Stimulated activated naive CD8-positive, alpha-beta T cell treated with anti-CD3 and anti-CD28 coated beads, Interleukin-15, Interleukin-2, amounts not matched to agents 100 ng/mL and 50 ng/mL, for 24 hours (primary cell): ENCODE data around the gene CIDEA.

Experiments used
- H3K27ac Mint-ChIP-seq: one replicate; pipeline ENCODE4 v1.8.0; 2021; ENCODE audit warnings: mild to moderate bottlenecking, mixed read lengths
- H3K27me3 Mint-ChIP-seq: one replicate; pipeline ENCODE4 v1.8.0; 2021; ENCODE audit warnings: mixed read lengths
- H3K36me3 Mint-ChIP-seq: one replicate; pipeline ENCODE4 v1.8.0; 2021; ENCODE audit warnings: low read depth, mixed read lengths
- H3K4me1 Mint-ChIP-seq: one replicate; pipeline ENCODE4 v1.8.0; 2021; ENCODE audit warnings: low read depth, mixed read lengths
- H3K4me3 Mint-ChIP-seq: one replicate; pipeline ENCODE4 v1.8.0; 2021; ENCODE audit warnings: mild to moderate bottlenecking, mixed read lengths
- H3K9me3 Mint-ChIP-seq: one replicate; pipeline ENCODE4 v1.8.0; 2021; ENCODE audit warnings: mixed read lengths

The CIDEA gene

GRCh38 chr18:12296087-12296403 lies 41.9 kb downstream of the CIDEA start:
- H3K4me3 Mint-ChIP-seq = no peak overlapping the region
- peaks cover 21% of the 10 kb centered on the region for H3K27me3 Mint-ChIP-seq
- no peaks in the 10 kb centered on the region for H3K4me1 Mint-ChIP-seq
- H3K27ac Mint-ChIP-seq = no peak overlapping the region
- H3K9me3 Mint-ChIP-seq = no peaks in the 10 kb centered on the region
- H3K36me3 Mint-ChIP-seq = no peaks in the 10 kb centered on the region

DNA sequence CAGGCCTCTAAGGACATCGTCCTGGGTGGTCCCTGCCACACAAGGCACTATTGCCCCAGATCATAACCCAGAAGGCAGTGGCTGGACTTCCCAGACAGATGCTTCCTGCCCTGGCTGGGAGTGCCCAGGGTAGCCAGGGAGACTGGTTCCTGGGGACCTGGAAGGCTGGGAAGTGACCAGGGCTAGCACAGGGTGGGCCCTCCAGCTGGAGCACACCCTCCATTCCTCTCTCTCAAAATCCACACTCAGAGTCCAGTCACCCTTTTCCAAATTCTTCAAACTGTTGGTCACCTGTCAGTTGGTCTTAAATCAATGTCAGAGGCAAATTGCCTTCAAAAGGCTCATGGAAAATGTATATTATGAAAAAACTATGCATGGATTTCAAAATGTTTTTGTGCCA lies 42.3 kb downstream of the CIDEA start:
- Mint-ChIP-seq H3K36me3 (no peaks in the 10 kb centered on the region), H3K4me1 (no peaks in the 10 kb centered on the region), H3K4me3 (no peak overlapping the region), H3K27ac (no peak overlapping the region), H3K27me3 (peaks cover 19% of the 10 kb centered on the region), H3K9me3 (no peaks in the 10 kb centered on the region)

GRCh38 chr18:12299862-12300261 lies 45.7 kb downstream of the CIDEA start:
- no peaks in the 10 kb centered on the region for H3K36me3 Mint-ChIP-seq
- H3K27ac Mint-ChIP-seq = no peak overlapping the region
- no peaks in the 10 kb centered on the region for H3K4me1 Mint-ChIP-seq
- H3K27me3 Mint-ChIP-seq = peaks cover 19% of the 10 kb centered on the region
- H3K4me3 Mint-ChIP-seq = no peak overlapping the region
- no peaks in the 10 kb centered on the region for H3K9me3 Mint-ChIP-seq

DNA sequence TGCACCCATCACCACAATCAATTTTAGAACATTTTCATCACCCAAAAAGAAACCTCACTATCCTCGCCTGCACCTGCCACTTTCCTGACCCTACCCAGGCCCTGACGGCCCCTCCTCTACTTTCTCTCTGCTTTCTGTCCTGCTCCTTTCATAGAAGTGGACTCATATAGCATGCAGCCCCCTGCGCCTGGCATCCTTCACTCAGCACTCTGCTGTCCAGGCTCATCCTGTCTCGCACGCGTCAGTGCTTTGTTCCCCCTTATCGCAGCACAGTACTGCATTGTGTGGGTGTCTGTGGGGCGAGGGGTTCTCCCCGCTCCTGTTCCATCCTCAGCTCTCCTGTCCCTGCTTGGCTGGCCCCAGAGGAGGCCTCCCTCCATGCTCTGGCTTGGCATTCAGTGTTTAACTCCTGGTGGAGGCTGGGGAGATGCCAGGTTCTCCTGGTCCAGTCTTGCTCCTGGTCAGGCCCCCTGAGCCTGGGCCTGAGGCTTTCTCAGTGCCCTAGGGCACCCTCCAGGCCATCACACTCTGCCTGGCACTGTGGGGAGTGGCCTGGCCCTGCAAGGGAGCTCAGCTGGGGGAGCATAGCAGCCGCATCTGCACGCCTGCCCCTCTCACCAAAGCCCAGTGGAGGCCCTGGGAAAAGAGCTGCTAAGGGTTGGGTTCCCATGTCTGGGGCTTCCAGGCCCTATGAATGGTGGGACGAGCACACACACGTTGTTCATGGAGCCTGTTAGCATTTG lies 47.3 kb downstream of the CIDEA start:
- Mint-ChIP-seq H3K4me1 (no peaks in the 10 kb centered on the region), H3K27ac (no peak overlapping the region), H3K4me3 (no peak overlapping the region), H3K27me3 (peaks cover 30% of the 10 kb centered on the region), H3K36me3 (no peaks in the 10 kb centered on the region), H3K9me3 (no peaks in the 10 kb centered on the region)

- Mint-ChIP-seq H3K27me3 (peaks cover 41% of the 10 kb centered on the region), H3K4me3 (no peak overlapping the region), H3K9me3 (no peaks in the 10 kb centered on the region), H3K27ac (no peak overlapping the region), H3K36me3 (no peaks in the 10 kb centered on the region), H3K4me1 (peaks cover 11% of the 10 kb centered on the region)
These were observed 48.4 kb downstream of the CIDEA start for GRCh38 chr18:12302391-12303147.

DNA sequence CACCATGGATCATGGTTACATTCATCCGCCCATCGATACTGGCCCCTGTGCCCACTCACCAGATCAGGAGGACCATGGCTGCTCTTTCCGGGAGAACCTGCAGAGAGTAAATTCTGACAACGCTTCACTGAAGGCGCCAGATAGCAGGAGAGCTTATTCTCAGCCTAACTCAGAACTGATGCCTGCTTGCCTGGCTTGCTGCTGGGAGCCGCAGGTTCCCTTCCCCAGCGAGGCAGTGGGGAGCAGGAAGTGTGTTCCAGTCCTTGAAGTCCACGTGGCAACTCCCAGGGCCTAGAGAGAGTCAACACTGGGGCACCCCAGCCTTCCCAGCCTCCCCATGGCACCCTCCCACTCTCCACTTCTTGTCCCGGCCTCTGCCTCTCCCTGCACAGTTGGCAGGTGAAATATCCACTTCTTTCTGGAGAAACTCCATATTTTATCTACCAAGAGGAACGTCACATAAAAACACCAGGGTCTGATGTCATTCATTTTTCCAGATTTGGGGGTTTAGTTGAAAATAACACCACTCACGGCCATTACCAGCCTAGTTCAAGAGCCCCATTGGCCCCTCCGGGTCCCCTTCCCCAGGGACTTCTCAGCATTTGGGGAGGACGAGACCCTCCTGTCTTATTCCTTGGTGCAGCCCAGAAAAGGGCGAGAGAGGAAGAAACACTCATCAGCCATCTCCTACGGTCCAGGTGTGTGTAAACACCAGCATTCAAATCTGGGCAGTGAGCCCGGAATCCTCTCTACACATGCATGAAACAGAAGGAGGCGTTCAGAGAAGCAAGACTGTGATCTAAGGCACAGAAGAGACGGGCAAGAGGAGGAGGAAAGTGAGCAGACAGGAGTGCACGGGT lies 50.4 kb downstream of the CIDEA start:
- H3K4me1 Mint-ChIP-seq = peaks cover 15% of the 10 kb centered on the region
- H3K27me3 Mint-ChIP-seq = peaks cover 44% of the 10 kb centered on the region
- H3K27ac Mint-ChIP-seq = no peak overlapping the region
- no peak overlapping the region for H3K4me3 Mint-ChIP-seq
- peaks cover under 1% of the 10 kb centered on the region for H3K36me3 Mint-ChIP-seq
- no peaks in the 10 kb centered on the region for H3K9me3 Mint-ChIP-seq

- H3K4me1 Mint-ChIP-seq = peaks cover 16% of the 10 kb centered on the region
- no peak overlapping the region for H3K4me3 Mint-ChIP-seq
- no peak overlapping the region for H3K27ac Mint-ChIP-seq
- H3K27me3 Mint-ChIP-seq = peaks cover 44% of the 10 kb centered on the region
- peaks cover 4% of the 10 kb centered on the region for H3K36me3 Mint-ChIP-seq
- H3K9me3 Mint-ChIP-seq = no peaks in the 10 kb centered on the region
These were observed 51.0 kb downstream of the CIDEA start for GRCh38 chr18:12305211-12305610.

DNA sequence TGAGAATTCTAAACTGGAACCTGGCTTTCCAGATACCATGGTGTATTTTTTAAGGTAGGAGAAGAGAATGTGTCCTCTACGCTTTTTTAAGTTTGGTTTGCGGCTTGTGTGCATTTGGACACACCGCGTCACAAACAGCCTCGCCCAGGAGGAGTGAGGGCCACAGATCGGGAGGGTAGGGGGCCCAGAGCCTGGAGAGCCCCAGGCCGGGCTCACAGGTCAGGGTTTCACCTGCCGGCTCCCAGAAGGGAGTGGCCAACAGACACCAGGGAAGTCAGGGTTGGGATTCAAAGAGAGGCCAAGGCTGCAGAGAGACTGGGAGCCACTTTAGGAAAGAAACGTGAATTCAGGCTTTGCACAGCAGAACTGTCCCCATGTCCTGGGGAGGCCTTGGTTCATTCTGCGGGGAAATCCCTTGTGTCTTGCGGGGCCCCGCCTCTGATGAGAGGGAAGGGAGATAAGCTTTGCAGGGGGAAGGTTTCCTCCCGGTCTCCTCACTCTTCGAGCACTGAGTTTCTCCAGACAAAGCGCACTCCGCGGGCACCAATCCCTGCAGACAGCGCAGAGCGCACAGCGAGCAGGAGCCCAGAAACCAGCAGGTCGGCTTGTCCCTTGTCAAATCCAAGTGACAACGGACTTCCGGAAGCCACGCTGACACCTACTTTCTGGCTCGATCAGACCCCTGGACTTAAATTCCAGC lies 51.9 kb downstream of the CIDEA start:
- Mint-ChIP-seq H3K27ac (no peak overlapping the region), H3K9me3 (no peaks in the 10 kb centered on the region), H3K27me3 (peaks cover 44% of the 10 kb centered on the region), H3K36me3 (peaks cover 8% of the 10 kb centered on the region), H3K4me3 (no peak overlapping the region), H3K4me1 (peaks cover 16% of the 10 kb centered on the region)

GRCh38 chr18:12306752-12307700 lies 52.9 kb downstream of the CIDEA start:
- no peak overlapping the region for H3K27ac Mint-ChIP-seq
- H3K4me3 Mint-ChIP-seq = peak overlapping the region; percentile 75
- peaks cover 50% of the 10 kb centered on the region for H3K27me3 Mint-ChIP-seq
- peaks cover 15% of the 10 kb centered on the region for H3K36me3 Mint-ChIP-seq
- H3K9me3 Mint-ChIP-seq = peaks cover 6% of the 10 kb centered on the region
- peaks cover 16% of the 10 kb centered on the region for H3K4me1 Mint-ChIP-seq

DNA sequence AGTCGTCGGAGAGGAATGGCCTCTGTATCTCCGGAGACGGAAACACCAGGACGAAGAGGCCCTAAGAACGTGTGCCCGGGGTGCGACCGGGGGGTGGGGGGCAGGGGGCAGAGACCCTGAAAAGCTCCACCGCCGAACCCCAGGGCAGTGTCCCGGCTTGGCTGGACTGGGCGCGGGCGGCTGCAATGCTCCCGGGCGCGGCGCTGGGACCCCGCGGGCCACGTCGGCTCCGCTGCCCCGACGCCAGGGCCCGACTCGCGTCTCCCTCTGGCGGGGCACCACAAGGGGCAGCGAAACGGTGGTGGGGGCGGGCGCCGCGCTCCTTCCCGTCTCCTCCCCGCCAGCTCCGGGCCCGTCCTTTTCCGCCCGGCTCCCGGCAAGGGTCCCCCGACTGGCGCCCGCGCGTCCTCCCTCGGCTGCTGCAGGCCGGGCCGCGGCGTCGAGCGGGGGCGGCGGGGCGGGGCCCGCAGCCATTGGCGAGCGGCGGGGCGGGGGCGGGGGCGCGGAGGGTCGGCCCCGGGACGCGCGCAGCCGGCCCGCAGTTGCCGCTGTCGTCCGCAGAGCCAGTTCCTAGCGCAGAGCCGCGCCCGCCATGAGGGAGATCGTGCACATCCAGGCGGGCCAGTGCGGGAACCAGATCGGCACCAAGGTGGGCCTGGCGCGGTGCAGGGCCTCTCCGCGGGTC lies 53.7 kb downstream of the CIDEA start, which contains the start of gene TUBB6:
Gene TUBB6 (plus strand): TSS at position 541 of the 685 bp plus-strand sequence. CDS start 52 bp downstream, at position 593.
- peaks cover 50% of the 10 kb centered on the region for H3K27me3 Mint-ChIP-seq
- no peak within 1 kb of the TSS for H3K27ac Mint-ChIP-seq
- H3K4me1 Mint-ChIP-seq = peaks cover 16% of the 10 kb centered on the region
- peaks cover 6% of the 10 kb centered on the region for H3K9me3 Mint-ChIP-seq
- H3K36me3 Mint-ChIP-seq = peaks cover 16% of the 10 kb centered on the region
- H3K4me3 Mint-ChIP-seq = peak within 1 kb of the TSS; percentile 75

GRCh38 chr18:12308386-12309100 lies 54.4 kb downstream of the CIDEA start:
- H3K27ac Mint-ChIP-seq = no peak overlapping the region
- peak overlapping the region; percentile 73 for H3K4me3 Mint-ChIP-seq
- H3K27me3 Mint-ChIP-seq = peaks cover 50% of the 10 kb centered on the region
- H3K4me1 Mint-ChIP-seq = peaks cover 23% of the 10 kb centered on the region
- peaks cover 6% of the 10 kb centered on the region for H3K9me3 Mint-ChIP-seq
- peaks cover 16% of the 10 kb centered on the region for H3K36me3 Mint-ChIP-seq

DNA sequence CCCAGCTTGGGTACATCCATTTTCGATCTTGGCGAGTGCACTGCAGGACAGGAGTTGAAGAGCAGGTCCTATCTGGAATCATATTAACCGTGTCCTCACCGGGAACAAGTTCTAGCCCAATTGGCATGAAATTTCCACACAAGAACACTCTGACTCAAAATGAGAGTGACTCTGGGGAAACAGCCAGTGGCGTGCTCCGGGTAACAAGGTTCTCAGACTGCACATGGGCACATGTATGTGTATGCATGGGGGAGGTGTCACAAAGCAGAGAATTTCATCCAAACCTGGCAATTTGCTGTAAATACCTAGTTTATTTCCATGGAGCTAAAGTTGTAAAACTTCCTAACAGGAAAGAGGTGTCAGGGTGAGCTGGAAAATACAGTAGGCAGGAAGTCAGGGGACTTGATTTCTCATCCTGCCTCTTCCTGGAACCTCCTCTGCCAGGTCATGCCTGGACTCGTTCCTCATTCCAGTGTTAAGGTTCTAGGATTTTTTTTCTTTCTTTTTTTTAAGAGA lies 55.6 kb downstream of the CIDEA start:
- H3K9me3 Mint-ChIP-seq = peaks cover 6% of the 10 kb centered on the region
- peaks cover 43% of the 10 kb centered on the region for H3K27me3 Mint-ChIP-seq
- peaks cover 26% of the 10 kb centered on the region for H3K4me1 Mint-ChIP-seq
- H3K36me3 Mint-ChIP-seq = peaks cover 16% of the 10 kb centered on the region
- peak overlapping the region; percentile 28 for H3K4me3 Mint-ChIP-seq
- H3K27ac Mint-ChIP-seq = no peak overlapping the region
